Esophagus squamous epithelium (tissue), 5 donors: ENCODE results near the gene ABHD5. TPM values are rescaled to one million over a fixed set of nuclear protein-coding genes. Genes with fewer than 3 reads are reported as not detected.
A peak's percentile ranks its signal among the peaks of the same experiment; 100 is the strongest.

ENCODE experiments used
- DNase-seq: peaks from one replicate; lab custom pipeline; 2025; lab: John Stamatoyannopoulos, UW
- H3K27ac ChIP-seq, 4 donors: fragments of 200-600 bp; sonication (generic); one replicate each; pipeline ENCODE4 v1.5.1; 2016 to 2019; ENCODE audit warnings: mild to moderate bottlenecking in 1 of 4
- H3K27me3 ChIP-seq, 4 donors: fragments of 200-600 bp; sonication (generic); 1 replicate in 3 of 4; 2 replicates in 1 of 4; pipeline versions ENCODE4 v1.5.1 to v1.6.0; 2017 to 2021; ENCODE audit warnings: antibody characterized with exemption in 1 of 4
- H3K36me3 ChIP-seq, 3 donors: fragments of 200-600 bp; sonication (generic); one replicate each; pipeline ENCODE4 v1.5.1; 2016 to 2019
- H3K4me1 ChIP-seq, 3 donors: fragments of 200-600 bp; sonication (generic); one replicate each; pipeline ENCODE4 v1.5.1; 2017 to 2019
- H3K4me3 ChIP-seq, 4 donors: fragments of 200-600 bp; sonication (generic); 1 replicate in 3 of 4; 2 replicates in 1 of 4; pipeline ENCODE4 v1.5.1; 2016 to 2019; ENCODE audit warnings: mild to moderate bottlenecking in 2 of 4, moderate library complexity in 1 of 4
- H3K9me3 ChIP-seq, 3 donors: fragments of 200-600 bp; sonication (generic); one replicate each; pipeline ENCODE4 v1.5.1; 2016 to 2019
- CTCF ChIP-seq, 6 experiments: fragments of 450-650 bp in 4 of 6; fragments of 200-600 bp in 2 of 6; sonication (generic) in 2 of 6; IDR thresholded peaks; one replicate each; pipeline ENCODE4 v1.5.1; 2016 to 2019; ENCODE audit warnings: antibody characterized with exemption in 6 of 6, mild to moderate bottlenecking in 4 of 6, moderate library complexity in 4 of 6
- POLR2A ChIP-seq, 4 donors: fragments of 450-650 bp; IDR thresholded peaks; one replicate each; pipeline ENCODE4 v1.6.1; 2017; ENCODE audit warnings: antibody characterized with exemption in 4 of 4, mild to moderate bottlenecking in 4 of 4, moderate library complexity in 3 of 4
- WGBS, 2 donors: methylation state at CpG; one replicate each; pipeline ENCODE4 v1.1.5; 2018; 5-methylcytosine and 5-hydroxymethylcytosine counted together
- intact Hi-C: fragments of 100-400 bp; cut with DNase I; formaldehyde crosslinking; loops from one replicate; pipeline ENCODE4 v1.15.0; 2022
- total RNA-seq, 4 donors: library from RNA; depleted of rRNA; stranded (reverse); fragments of >200 nt; gene quantifications; one replicate each; pipeline ENCODE4 v1.1.0, GENCODE V29; 2016
- donor health status: DM: yes; HTN: yes; CAD: no.

ABHD5 gene
- total RNA-seq, 4 donors from 2014 or later: 28.3 to 38.1 (median 36.0) TPM

GRCh38 chr3:43723121-43723734 lies 32.5 kb downstream of the ABHD5 start:
- peaks cover 0 to 31% (median 0%) of the 10 kb centered on the region in 3 donors for H3K36me3 ChIP-seq
- 61 to 68% methylated on average over 3 of the region's 3 CpGs for WGBS, 2 donors
- peak overlapping the region in 1 of 4 donors; percentile 10 for H3K27ac ChIP-seq
- no peak for TF ChIP-seq CTCF (IDR thresholded peaks at IDR 0.05)
- TF ChIP-seq POLR2A (IDR thresholded peaks at IDR 0.05): no peak
- H3K9me3 ChIP-seq: no peaks in the 10 kb centered on the region
- H3K4me3 ChIP-seq: no peak overlapping the region
- intact Hi-C loops: no loop called here
- H3K4me1 ChIP-seq: peaks cover 0 to 26% (median 0%) of the 10 kb centered on the region in 3 donors
- DNase-seq: no peak
- no peaks in the 10 kb centered on the region for H3K27me3 ChIP-seq

DNA sequence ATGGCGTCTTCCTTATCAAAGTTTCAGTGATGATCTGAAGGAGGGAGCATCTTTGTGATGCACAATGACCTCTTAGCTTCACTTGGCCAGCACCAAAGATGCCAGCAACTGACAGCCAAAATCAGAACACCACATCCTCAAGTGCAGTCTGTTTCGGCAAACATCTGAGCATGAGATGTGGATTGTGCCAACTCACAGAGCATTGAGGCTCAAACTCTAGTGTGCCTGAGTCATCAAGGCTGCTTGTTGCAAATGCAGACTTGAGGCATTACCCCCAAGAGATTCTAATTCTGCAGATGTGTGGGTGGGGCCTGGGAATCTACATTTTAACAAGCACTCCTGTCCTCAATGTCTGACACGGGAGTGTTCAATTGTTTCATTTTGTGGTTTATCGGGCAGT lies 35.8 kb downstream of the ABHD5 start:
- intact Hi-C loops: no loop called here

GRCh38 chr3:43727930-43728329 lies 37.2 kb downstream of the ABHD5 start:
- no peaks in the 10 kb centered on the region for H3K27me3 ChIP-seq
- intact Hi-C loops: no loop called here

More for the DNA sequence above, 35.8 kb downstream of the ABHD5 start:
- peak overlapping the region in 2 of 4 donors; percentile 31 to 47 for H3K27ac ChIP-seq
- H3K9me3 ChIP-seq: no peaks in the 10 kb centered on the region
- no peak for DNase-seq
- 88 to 89% methylated on average over 4 of the region's 4 CpGs for WGBS, 2 donors
- H3K4me3 ChIP-seq: no peak overlapping the region
- H3K4me1 ChIP-seq: peaks cover 0 to 40% (median 0%) of the 10 kb centered on the region in 3 donors
- TF ChIP-seq POLR2A (IDR thresholded peaks at IDR 0.05): no peak
- no peak for TF ChIP-seq CTCF (IDR thresholded peaks at IDR 0.05)
- H3K36me3 ChIP-seq: peaks cover 0 to 7% (median 0%) of the 10 kb centered on the region in 3 donors
- no peaks in the 10 kb centered on the region for H3K27me3 ChIP-seq

GRCh38 chr3:43728476-43728875 lies 37.7 kb downstream of the ABHD5 start:
- intact Hi-C loops: no loop called here
- Histone ChIP-seq H3K4me1 (peaks cover 0 to 45% (median 0%) of the 10 kb centered on the region in 3 donors), H3K4me3 (no peak overlapping the region), H3K27me3 (no peaks in the 10 kb centered on the region), H3K36me3 (peaks cover 0 to 7% (median 0%) of the 10 kb centered on the region in 3 donors), H3K27ac (no peak overlapping the region), H3K9me3 (no peaks in the 10 kb centered on the region)
- WGBS, 2 donors: 80 to 88% methylated on average over 5 of the region's 5 CpGs
- no peak for DNase-seq
- TF ChIP-seq CTCF (IDR thresholded peaks at IDR 0.05) (no peak), POLR2A (IDR thresholded peaks at IDR 0.05) (no peak)

More at GRCh38 chr3:43727930-43728329, 37.2 kb downstream of the ABHD5 start:
- Histone ChIP-seq H3K36me3 (peaks cover 0 to 7% (median 0%) of the 10 kb centered on the region in 3 donors), H3K4me3 (no peak overlapping the region), H3K9me3 (no peaks in the 10 kb centered on the region), H3K4me1 (peaks cover 0 to 40% (median 0%) of the 10 kb centered on the region in 3 donors), H3K27ac (no peak overlapping the region)
- DNase-seq: no peak
- WGBS, 2 donors: 79 to 80% methylated on average over 3 of the region's 3 CpGs
- no peak for TF ChIP-seq CTCF (IDR thresholded peaks at IDR 0.05)
- no peak for TF ChIP-seq POLR2A (IDR thresholded peaks at IDR 0.05)

GRCh38 chr3:43728947-43729346 lies 38.2 kb downstream of the ABHD5 start:
- peaks cover 0 to 6% (median 0%) of the 10 kb centered on the region in 3 donors for H3K36me3 ChIP-seq
- H3K4me1 ChIP-seq: peaks cover 0 to 50% (median 0%) of the 10 kb centered on the region in 3 donors
- no peaks in the 10 kb centered on the region for H3K9me3 ChIP-seq
- DNase-seq: no peak
- WGBS, 2 donors: 84 to 92% methylated on average over 5 of the region's 5 CpGs
- no peaks in the 10 kb centered on the region for H3K27me3 ChIP-seq
- H3K27ac ChIP-seq: no peak overlapping the region
- no peak overlapping the region for H3K4me3 ChIP-seq
- intact Hi-C loops: no loop called here
- TF ChIP-seq CTCF (IDR thresholded peaks at IDR 0.05) (no peak), POLR2A (IDR thresholded peaks at IDR 0.05) (no peak)
